Stomach smooth muscle (tissue), 2 donors: ENCODE data around the gene MAT2A.
A peak's percentile ranks its signal among the peaks of the same experiment; 100 is the strongest.

Experiments used
- H3K27ac ChIP-seq: one replicate; pipeline ENCODE4 v1.7.0; 2013; ENCODE audit warnings: mild to moderate bottlenecking, low read length, inconsistent platforms
- H3K27me3 ChIP-seq, 2 donors: one replicate each; pipeline ENCODE4 v1.7.0; 2013; ENCODE audit warnings: low read length in 2 of 2; ENCODE audit not compliant: insufficient read depth in 2 of 2, control insufficient read depth in 1 of 2
- H3K36me3 ChIP-seq, 2 donors: one replicate each; pipeline ENCODE4 v1.7.0; 2013; ENCODE audit warnings: low read length in 2 of 2; ENCODE audit not compliant: control insufficient read depth in 2 of 2, insufficient read depth in 2 of 2
- H3K4me1 ChIP-seq: one replicate; pipeline ENCODE4 v1.7.0; 2013; ENCODE audit warnings: low read length; ENCODE audit not compliant: control insufficient read depth, insufficient read depth
- H3K4me3 ChIP-seq, 2 donors: one replicate each; pipeline ENCODE4 v1.7.0; 2013; ENCODE audit warnings: low read length in 2 of 2
- H3K9ac ChIP-seq, 2 donors: one replicate each; pipeline ENCODE4 v1.7.0; 2013; ENCODE audit warnings: low read length in 2 of 2, mild to moderate bottlenecking in 1 of 2
- H3K9me3 ChIP-seq, 2 donors: one replicate each; pipeline ENCODE4 v1.7.0; 2013; ENCODE audit warnings: low read length in 2 of 2; ENCODE audit not compliant: control insufficient read depth in 2 of 2
- donor health status: healthy.
- donor health status: Pancreatic carcinoma.

MAT2A gene

GRCh38 chr2:85505551-85506238 lies 33.3 kb upstream of the MAT2A start:
- H3K4me3 ChIP-seq = no peak overlapping the region
- H3K36me3 ChIP-seq = no peaks in the 10 kb centered on the region
- H3K9me3 ChIP-seq = no peaks in the 10 kb centered on the region
- H3K4me1 ChIP-seq = peaks cover 8% of the 10 kb centered on the region
- no peak overlapping the region for H3K27ac ChIP-seq
- H3K27me3 ChIP-seq = no peaks in the 10 kb centered on the region
- H3K9ac ChIP-seq = no peak overlapping the region

- H3K27me3 ChIP-seq = no peaks in the 10 kb centered on the region
- H3K4me1 ChIP-seq = peaks cover 10% of the 10 kb centered on the region
- H3K36me3 ChIP-seq = no peaks in the 10 kb centered on the region
- H3K9me3 ChIP-seq = no peaks in the 10 kb centered on the region
- no peak overlapping the region for H3K4me3 ChIP-seq
- no peak overlapping the region for H3K27ac ChIP-seq
- H3K9ac ChIP-seq = no peak overlapping the region
These were observed 32.2 kb upstream of the MAT2A start for GRCh38 chr2:85506768-85507181.

DNA sequence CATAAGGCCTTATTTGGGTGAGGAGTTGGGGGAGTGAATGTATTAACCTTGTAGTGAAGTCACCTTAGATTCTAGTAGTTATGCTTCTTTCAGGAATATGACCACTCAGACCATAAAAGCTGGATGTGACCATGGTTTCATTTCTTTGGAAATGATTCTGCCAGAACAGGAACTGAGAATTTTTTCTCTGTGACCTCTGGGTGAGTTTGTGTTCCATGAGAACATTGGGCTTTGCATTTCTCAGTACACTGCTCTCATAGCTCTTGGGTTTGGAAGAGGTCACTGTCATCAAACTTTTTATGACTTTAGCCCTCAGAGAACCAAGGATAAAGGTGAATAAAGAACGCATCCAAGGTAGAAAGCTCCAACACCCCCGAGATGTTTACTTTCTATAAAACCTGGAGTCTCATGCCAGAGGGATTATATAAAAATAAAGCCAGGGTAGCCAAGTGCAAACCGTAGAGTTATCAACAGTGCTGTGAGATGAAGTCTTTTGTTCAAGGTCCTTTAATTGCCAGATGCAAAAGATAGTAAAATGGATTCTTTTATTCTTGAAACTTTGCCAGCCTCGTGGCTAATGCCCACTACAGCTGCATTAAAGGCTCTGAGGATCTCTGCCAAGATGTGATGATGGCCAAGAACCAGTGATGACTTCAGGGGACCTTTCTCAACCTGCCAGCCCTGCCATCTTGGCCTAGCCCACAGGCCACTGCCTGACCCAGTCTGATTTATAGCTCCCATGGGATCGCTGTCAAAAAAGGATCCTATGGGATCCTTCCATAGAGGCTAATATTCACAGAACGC lies 27.8 kb upstream of the MAT2A start:
- H3K36me3 ChIP-seq = no peaks in the 10 kb centered on the region
- no peaks in the 10 kb centered on the region for H3K9me3 ChIP-seq
- peaks cover 6% of the 10 kb centered on the region for H3K4me1 ChIP-seq
- H3K4me3 ChIP-seq = no peak overlapping the region
- H3K27ac ChIP-seq = no peak overlapping the region
- no peaks in the 10 kb centered on the region for H3K27me3 ChIP-seq
- H3K9ac ChIP-seq = no peak overlapping the region

DNA sequence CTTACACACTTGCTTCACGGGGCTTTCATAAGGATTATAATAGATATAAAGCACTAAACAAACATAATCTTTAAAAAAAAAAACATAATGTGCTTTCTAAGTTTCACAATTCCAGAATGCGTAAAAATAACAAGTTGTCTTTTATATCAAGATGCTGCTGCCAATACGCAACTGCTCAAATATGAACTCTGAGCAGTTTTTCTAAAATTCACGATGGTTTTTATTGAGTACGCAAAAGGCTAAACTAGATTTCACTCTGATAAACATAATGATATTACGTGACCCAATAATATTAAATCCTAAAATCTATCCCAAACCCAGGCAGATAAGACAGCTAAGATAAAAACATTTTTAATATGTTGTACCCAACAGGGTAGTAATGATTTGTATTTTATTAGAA lies 24.6 kb upstream of the MAT2A start:
- H3K27ac ChIP-seq = no peak overlapping the region
- H3K36me3 ChIP-seq = no peaks in the 10 kb centered on the region
- no peaks in the 10 kb centered on the region for H3K27me3 ChIP-seq
- H3K4me1 ChIP-seq = peaks cover 3% of the 10 kb centered on the region
- H3K9me3 ChIP-seq = no peaks in the 10 kb centered on the region
- no peak overlapping the region for H3K9ac ChIP-seq
- H3K4me3 ChIP-seq = no peak overlapping the region

DNA sequence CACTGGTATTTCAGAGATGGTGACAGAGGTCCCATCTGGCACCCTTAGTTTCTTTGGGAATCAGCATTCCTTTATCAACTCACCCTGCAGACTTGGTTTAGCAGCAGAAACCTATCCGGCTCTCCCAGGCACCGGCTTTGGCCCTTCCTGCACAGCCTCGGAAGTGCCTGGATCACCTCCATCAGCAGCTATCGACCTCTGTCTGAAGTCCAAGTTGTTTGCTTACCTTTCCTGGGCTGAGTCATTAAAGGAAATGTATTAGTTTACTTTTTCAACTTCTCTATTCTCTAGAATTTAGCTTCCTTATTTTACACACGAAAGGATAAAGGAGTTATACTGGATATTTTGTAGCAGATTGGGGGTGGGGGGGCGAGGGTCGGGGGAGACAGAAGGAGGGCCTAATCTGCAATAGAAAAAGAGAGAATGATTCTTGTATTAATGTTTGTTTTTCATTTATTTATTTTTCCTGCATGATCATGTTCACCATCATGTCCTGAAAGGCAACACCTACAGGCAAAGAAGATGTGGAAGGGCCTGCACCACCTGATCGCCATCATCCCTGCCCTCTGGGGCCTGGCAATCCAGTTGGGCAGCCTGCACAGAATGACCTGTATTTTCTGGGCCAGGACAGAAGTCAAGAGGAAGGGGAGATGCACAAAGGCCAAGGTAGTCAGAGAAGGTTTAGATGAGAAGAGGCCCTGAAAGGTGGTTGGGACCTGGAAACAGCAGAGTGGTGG lies 22.1 kb upstream of the MAT2A start:
- Histone ChIP-seq H3K36me3 (no peaks in the 10 kb centered on the region), H3K4me1 (no peaks in the 10 kb centered on the region), H3K9me3 (no peaks in the 10 kb centered on the region), H3K4me3 (no peak overlapping the region), H3K9ac (no peak overlapping the region), H3K27ac (no peak overlapping the region), H3K27me3 (no peaks in the 10 kb centered on the region)

GRCh38 chr2:85522090-85522647 lies 16.8 kb upstream of the MAT2A start:
- Histone ChIP-seq H3K27ac (no peak overlapping the region), H3K36me3 (no peaks in the 10 kb centered on the region), H3K4me3 (no peak overlapping the region), H3K9ac (no peak overlapping the region), H3K27me3 (no peaks in the 10 kb centered on the region), H3K9me3 (no peaks in the 10 kb centered on the region), H3K4me1 (peaks cover 21% of the 10 kb centered on the region)

DNA sequence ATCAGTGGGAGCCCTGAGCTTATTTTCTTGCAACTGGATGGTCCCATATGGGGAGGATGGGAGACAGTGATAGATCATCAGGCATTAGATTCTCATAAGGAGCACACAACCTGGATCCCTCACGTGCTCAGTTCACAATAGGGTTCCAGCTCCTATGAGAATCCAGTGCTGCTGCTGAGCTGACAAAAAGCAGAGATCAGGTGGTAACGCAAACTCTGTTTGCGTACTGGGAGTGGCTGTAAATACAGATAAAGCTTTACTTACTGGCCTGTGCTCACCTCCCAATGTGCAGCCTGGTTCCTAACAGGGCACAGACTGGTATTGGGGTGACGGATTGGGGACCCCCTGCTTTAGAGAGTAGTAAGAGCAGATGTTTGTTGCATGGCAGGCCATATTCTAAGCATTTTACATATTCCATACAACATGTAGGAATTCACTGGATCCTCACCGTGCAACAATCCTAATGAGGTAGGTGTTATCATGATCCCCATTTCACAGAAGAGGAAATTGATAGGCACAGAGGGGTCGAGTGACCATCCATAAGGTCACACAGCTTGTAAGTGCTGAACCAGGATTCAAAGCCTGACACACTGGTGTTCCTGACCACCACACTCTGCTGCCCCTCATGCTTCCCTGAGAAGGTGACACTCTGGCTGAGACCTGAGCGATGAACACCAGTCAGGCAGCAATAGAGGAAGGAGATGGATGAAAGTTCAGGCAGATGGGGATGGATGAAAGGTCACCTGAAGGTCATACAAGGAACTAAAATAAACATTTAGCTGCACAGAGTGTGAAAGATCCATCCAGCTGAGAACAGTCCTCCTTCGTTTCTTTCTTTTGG lies 15.7 kb upstream of the MAT2A start:
- peak overlapping the region; percentile 76 for H3K27ac ChIP-seq
- H3K36me3 ChIP-seq = no peaks in the 10 kb centered on the region
- H3K9ac ChIP-seq = peak overlapping the region; percentile 30 to 69
- H3K27me3 ChIP-seq = no peaks in the 10 kb centered on the region
- H3K4me3 ChIP-seq = peak overlapping the region in 1 of 2 donors; percentile 8
- peaks cover 21% of the 10 kb centered on the region for H3K4me1 ChIP-seq
- H3K9me3 ChIP-seq = no peaks in the 10 kb centered on the region

DNA sequence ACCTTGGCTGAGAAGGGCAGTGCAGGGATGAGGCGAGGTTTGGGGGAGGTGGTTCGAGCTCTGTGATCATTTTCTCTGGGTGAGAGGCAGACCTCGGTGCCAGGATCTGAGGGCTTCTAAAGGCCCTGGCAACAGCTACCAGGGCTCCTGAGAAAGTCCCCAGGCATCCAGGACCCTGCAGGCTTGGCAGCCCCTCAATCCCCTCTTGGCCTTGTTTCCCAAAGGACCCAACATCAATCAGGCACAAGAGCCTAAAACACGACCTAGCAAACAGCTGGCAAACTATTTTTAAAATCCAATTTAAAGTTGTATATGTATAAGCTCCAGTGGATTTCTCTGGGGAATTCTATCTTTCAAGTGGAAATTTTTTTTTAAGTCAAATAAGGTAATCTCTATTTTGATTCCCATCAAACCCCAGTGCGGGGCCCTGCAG lies 15.0 kb upstream of the MAT2A start:
- H3K27me3 ChIP-seq = no peaks in the 10 kb centered on the region
- H3K4me3 ChIP-seq = peak overlapping the region in 1 of 2 donors; percentile 8
- H3K4me1 ChIP-seq = peaks cover 21% of the 10 kb centered on the region
- H3K9ac ChIP-seq = peak overlapping the region; percentile 30 to 69
- no peaks in the 10 kb centered on the region for H3K36me3 ChIP-seq
- no peaks in the 10 kb centered on the region for H3K9me3 ChIP-seq
- H3K27ac ChIP-seq = peak overlapping the region; percentile 76

GRCh38 chr2:85524336-85524908 lies 14.5 kb upstream of the MAT2A start:
- Histone ChIP-seq H3K4me3 (no peak overlapping the region), H3K36me3 (no peaks in the 10 kb centered on the region), H3K4me1 (peaks cover 21% of the 10 kb centered on the region), H3K9ac (peak overlapping the region; percentile 31 to 69), H3K27ac (peak overlapping the region; percentile 76), H3K9me3 (no peaks in the 10 kb centered on the region), H3K27me3 (no peaks in the 10 kb centered on the region)
